Measurements from ENCODE around the gene ELOB. TPM values are rescaled to one million over a fixed set of nuclear protein-coding genes. Genes with fewer than 3 reads are reported as not detected.
A peak's percentile ranks its signal among the peaks of the same experiment; 100 is the strongest.

The ELOB gene
- total and polyA plus RNA-seq, 2 of the 13 experiments (the other 11 are each of a cell fraction or from before 2014, with no cell fraction given) = 208 to 225 TPM

DNA sequence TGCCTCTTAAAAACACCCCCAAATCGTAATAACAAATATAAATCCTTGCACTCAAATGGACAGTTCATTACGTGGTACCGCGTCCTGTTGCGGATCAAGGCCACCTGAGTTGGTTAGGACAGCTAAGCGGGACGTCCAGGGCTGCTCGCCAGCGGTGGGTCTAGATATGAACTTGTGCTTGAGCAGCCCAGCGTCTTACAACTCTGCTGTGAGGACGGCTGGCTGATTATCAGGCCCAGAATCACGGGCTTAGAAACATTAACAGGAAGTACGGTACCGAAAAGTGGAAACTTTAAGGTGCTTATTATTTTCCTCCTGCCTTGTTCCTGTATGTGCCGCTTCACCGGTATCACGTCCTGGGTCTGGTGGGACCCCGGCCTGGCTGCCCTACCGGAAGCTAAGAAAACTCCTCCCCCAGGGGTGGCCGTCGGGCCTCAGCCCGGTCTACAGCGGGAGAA is 25.5 kb downstream of the ELOB start (continued):
- TF ChIP-seq, protein P1, sequence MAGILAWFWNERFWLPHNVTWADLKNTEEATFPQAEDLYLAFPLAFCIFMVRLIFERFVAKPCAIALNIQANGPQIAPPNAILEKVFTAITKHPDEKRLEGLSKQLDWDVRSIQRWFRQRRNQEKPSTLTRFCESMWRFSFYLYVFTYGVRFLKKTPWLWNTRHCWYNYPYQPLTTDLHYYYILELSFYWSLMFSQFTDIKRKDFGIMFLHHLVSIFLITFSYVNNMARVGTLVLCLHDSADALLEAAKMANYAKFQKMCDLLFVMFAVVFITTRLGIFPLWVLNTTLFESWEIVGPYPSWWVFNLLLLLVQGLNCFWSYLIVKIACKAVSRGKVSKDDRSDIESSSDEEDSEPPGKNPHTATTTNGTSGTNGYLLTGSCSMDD (CRISPR knock-in tag; IDR thresholded peaks at IDR 0.05) = peak; percentile 20; the same call in 1 of the 2 replicates
- TF ChIP-seq MLLT10 (CRISPR knock-in tag; IDR thresholded peaks at IDR 0.05) = 0 out of 2 replicates have a peak, but pooled peaks have one; percentile 57
- TF ChIP-seq, protein P2, sequence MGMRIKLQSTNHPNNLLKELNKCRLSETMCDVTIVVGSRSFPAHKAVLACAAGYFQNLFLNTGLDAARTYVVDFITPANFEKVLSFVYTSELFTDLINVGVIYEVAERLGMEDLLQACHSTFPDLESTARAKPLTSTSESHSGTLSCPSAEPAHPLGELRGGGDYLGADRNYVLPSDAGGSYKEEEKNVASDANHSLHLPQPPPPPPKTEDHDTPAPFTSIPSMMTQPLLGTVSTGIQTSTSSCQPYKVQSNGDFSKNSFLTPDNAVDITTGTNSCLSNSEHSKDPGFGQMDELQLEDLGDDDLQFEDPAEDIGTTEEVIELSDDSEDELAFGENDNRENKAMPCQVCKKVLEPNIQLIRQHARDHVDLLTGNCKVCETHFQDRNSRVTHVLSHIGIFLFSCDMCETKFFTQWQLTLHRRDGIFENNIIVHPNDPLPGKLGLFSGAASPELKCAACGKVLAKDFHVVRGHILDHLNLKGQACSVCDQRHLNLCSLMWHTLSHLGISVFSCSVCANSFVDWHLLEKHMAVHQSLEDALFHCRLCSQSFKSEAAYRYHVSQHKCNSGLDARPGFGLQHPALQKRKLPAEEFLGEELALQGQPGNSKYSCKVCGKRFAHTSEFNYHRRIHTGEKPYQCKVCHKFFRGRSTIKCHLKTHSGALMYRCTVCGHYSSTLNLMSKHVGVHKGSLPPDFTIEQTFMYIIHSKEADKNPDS (CRISPR knock-in tag; IDR thresholded peaks at IDR 0.05) = peak; percentile 18; the same call in 1 of the 2 replicates
- TF ChIP-seq ZNF552 (CRISPR knock-in tag; IDR thresholded peaks at IDR 0.05; ENCODE audit: borderline replicate concordance) = 0 out of 2 replicates have a peak, but pooled peaks have one; percentile 11
- TF ChIP-seq KLF9 (CRISPR knock-in tag; IDR thresholded peaks at IDR 0.05; ENCODE audit: low read depth) = peak; percentile 34; the same call in 1 of the 2 replicates
- peak; percentile 68 for TF ChIP-seq POLR2AphosphoS5 (IDR thresholded peaks at IDR 0.05; ENCODE audit: low read depth, low read length)
- TF ChIP-seq, protein P3, sequence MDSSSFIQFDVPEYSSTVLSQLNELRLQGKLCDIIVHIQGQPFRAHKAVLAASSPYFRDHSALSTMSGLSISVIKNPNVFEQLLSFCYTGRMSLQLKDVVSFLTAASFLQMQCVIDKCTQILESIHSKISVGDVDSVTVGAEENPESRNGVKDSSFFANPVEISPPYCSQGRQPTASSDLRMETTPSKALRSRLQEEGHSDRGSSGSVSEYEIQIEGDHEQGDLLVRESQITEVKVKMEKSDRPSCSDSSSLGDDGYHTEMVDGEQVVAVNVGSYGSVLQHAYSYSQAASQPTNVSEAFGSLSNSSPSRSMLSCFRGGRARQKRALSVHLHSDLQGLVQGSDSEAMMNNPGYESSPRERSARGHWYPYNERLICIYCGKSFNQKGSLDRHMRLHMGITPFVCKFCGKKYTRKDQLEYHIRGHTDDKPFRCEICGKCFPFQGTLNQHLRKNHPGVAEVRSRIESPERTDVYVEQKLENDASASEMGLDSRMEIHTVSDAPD (CRISPR knock-in tag; IDR thresholded peaks at IDR 0.05) = 0 out of 2 replicates have a peak, but pooled peaks have one; percentile 33
- 0 out of 2 replicates have a peak, but pooled peaks have one; percentile 12 for TF ChIP-seq NFE2L1 (CRISPR knock-in tag; IDR thresholded peaks at IDR 0.05; ENCODE audit: borderline replicate concordance)
- TF ChIP-seq MED1 (CRISPR knock-in tag; IDR thresholded peaks at IDR 0.05) = peak; percentile 59; the same call in 1 of the 2 replicates
- peak; percentile 47; the same call in 1 of the 2 replicates for TF ChIP-seq ZNF12 (CRISPR knock-in tag; IDR thresholded peaks at IDR 0.05)
- peak; percentile 41; the same call in 1 of the 3 replicates for TF ChIP-seq MXI1 (IDR thresholded peaks at IDR 0.05; ENCODE audit: borderline replicate concordance, low read depth, low read length)
- TF ChIP-seq, protein P4, sequence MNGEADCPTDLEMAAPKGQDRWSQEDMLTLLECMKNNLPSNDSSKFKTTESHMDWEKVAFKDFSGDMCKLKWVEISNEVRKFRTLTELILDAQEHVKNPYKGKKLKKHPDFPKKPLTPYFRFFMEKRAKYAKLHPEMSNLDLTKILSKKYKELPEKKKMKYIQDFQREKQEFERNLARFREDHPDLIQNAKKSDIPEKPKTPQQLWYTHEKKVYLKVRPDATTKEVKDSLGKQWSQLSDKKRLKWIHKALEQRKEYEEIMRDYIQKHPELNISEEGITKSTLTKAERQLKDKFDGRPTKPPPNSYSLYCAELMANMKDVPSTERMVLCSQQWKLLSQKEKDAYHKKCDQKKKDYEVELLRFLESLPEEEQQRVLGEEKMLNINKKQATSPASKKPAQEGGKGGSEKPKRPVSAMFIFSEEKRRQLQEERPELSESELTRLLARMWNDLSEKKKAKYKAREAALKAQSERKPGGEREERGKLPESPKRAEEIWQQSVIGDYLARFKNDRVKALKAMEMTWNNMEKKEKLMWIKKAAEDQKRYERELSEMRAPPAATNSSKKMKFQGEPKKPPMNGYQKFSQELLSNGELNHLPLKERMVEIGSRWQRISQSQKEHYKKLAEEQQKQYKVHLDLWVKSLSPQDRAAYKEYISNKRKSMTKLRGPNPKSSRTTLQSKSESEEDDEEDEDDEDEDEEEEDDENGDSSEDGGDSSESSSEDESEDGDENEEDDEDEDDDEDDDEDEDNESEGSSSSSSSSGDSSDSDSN (CRISPR knock-in tag; IDR thresholded peaks at IDR 0.05) = peak; percentile 87; the same call in 1 of the 2 replicates
- 0 out of 2 replicates have a peak, but pooled peaks have one; percentile 51 for TF ChIP-seq MAZ (IDR thresholded peaks at IDR 0.05; ENCODE audit: borderline replicate concordance, low read depth, low read length)
- no peak for TF ChIP-seq MAZ (CRISPR knock-in tag; IDR thresholded peaks at IDR 0.05; ENCODE audit: low read depth)
- TF ChIP-seq, protein P5, sequence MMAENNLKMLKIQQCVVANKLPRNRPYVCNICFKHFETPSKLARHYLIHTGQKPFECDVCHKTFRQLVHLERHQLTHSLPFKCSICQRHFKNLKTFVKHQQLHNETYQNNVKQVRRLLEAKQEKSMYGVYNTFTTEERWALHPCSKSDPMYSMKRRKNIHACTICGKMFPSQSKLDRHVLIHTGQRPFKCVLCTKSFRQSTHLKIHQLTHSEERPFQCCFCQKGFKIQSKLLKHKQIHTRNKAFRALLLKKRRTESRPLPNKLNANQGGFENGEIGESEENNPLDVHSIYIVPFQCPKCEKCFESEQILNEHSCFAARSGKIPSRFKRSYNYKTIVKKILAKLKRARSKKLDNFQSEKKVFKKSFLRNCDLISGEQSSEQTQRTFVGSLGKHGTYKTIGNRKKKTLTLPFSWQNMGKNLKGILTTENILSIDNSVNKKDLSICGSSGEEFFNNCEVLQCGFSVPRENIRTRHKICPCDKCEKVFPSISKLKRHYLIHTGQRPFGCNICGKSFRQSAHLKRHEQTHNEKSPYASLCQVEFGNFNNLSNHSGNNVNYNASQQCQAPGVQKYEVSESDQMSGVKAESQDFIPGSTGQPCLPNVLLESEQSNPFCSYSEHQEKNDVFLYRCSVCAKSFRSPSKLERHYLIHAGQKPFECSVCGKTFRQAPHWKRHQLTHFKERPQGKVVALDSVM (CRISPR knock-in tag; IDR thresholded peaks at IDR 0.05) = peak; percentile 46

All from HepG2 (cell line).